GM12872 (cell line): ENCODE results near the gene SIRT5.

ENCODE experiments used
- TF ChIP-seq, protein P1 (sequence below): IDR thresholded peaks from 3 replicates; pipeline ENCODE4 v1.5.1; 2011; ENCODE audit warnings: low read depth, mild to moderate bottlenecking, low read length, moderate library complexity; ENCODE audit not compliant: insufficient read depth

The SIRT5 gene

DNA sequence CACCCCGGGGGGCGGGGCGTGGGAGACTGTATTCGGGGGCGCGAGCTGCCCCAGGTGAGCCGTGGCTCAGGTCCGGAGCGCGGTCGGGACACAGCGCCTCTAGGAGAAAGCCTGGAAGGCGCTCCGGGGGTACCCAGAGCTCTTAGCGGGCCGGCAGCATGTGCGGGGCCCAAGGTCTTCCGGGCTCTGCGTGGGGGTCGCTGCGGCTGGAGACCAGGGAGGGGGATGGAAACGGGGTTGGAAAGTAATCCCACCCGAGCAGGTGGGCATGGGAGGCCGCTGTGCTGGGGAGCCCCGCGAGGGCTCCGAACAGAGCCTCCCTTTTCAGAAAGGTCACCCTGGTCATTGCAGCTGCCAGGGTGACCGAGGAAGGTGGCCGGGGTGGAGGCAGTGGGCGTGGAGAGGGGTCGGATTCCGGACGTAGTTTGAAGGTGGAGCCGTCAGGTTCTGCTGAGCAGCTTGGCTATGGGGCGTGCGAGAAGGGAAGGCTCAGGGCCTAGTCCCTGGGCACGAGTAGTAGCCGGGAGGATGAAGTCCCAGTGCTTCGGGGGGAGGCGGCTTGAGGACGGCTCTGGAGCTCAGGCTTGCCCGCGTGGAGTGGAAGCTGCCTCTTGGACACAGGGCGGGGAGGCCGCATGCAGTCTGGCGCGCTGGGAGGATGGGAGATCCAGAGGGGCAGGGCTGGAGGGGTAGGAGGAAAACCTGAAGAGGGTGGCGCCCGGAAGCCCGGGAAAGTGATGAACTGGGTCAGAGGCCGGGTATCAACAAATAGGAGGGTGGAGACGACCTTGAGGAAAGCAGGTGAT, at the start of gene SIRT5:
Gene SIRT5 (plus strand): TSS at position 31 of the 806 bp plus-strand sequence. CDS start 9,510 bp downstream, outside the sequence.
- TF ChIP-seq, protein P1, sequence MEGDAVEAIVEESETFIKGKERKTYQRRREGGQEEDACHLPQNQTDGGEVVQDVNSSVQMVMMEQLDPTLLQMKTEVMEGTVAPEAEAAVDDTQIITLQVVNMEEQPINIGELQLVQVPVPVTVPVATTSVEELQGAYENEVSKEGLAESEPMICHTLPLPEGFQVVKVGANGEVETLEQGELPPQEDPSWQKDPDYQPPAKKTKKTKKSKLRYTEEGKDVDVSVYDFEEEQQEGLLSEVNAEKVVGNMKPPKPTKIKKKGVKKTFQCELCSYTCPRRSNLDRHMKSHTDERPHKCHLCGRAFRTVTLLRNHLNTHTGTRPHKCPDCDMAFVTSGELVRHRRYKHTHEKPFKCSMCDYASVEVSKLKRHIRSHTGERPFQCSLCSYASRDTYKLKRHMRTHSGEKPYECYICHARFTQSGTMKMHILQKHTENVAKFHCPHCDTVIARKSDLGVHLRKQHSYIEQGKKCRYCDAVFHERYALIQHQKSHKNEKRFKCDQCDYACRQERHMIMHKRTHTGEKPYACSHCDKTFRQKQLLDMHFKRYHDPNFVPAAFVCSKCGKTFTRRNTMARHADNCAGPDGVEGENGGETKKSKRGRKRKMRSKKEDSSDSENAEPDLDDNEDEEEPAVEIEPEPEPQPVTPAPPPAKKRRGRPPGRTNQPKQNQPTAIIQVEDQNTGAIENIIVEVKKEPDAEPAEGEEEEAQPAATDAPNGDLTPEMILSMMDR: 0 out of 3 replicates have a peak, but pooled peaks have one; percentile 72

DNA sequence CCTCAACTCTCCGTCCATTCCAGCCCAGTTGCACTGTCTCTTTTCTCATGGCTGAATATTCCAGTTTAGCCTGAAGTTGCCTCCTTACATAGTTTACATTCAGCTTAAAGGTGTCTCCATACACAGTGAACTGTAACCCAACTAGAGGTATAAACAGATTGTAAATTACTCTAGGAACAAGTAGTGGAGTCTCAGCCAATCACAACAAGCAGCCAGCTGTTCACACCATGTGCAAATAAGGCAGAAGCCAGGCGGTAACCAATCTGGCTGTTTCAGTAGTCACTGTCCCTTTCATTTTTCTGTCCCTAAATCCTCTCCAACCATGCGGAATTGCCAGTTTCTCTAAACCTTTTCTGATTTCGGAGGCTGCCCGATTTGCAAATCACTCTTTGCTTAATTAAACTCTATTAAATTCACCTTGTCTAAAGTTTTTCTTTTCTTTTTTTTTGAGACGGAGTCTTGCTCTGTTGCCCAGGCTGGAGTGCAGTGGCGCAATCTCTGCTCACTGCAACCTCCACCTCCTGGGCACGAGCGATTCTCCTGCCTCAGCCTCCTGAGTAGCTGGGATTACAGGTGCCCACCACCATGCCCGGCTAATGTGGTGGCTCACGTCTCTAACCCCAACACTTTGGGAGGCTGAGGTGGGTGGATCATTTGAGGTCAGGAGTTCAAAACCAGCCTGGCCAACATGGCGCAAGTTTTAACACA, 49.4 kb upstream of the SIRT5 start:
- TF ChIP-seq, protein P1: no peak

DNA sequence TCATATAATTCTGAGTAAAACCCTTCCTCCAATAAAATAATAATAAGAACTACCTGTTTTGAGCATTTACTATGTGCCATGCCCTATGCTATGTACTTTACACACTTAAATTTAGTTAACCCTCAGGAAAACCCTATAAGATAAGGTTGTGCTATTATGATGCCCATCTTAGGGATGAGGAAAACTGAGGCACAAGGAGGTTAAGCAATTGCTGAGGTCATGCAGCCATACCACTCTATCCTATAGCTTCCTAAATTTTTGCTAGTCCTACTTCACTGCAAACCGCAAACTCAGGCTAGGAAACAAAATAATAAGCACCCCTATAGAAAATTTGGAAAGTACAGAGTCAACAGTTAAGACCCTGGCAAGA, 48.1 kb upstream of the SIRT5 start:
- TF ChIP-seq, protein P1: no peak

DNA sequence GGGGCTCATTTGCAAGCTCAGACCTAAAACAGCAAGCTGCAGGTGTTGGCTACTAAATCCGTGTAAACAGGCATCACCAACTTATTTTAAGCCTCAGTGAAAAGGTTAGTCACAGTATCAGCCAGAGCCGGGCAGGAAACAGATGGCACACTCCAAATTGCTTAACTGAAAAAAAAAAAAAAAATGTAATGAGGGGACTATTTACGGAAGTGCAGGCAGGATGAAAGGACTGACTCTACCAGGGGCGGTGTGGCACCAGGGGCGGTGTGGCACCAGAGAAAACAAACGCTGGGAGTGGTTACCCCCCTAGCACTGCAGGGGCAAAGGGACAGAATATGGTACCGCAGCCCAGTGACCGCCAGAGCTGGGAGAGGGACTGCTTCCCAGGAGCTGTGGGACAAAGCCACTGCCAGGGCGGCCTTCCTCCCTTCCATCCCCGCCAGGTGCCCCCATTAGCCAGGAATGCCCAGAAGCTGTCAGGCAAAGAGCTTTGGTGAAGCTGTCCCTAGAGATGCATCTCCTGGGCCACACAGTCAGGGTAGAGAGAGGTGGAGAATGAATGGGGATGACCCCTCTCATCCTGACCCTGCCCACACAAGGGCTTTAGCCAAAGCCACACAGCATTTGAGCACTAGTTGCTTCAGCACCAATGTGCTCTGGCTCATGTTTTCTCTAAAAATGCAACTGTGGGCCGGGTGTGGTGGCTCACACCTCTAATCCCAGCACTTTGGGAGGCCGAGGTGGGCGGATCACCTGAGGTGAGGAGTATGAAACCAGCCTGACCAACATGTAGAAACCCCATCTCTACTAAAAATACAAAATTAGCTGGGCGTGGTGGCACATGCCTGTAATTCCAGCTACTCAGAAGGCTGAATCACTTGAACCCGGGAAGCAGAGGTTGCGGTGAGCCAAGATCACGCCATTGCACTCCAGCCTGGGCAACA, 47.4 kb upstream of the SIRT5 start:
- TF ChIP-seq, protein P1: no peak

DNA sequence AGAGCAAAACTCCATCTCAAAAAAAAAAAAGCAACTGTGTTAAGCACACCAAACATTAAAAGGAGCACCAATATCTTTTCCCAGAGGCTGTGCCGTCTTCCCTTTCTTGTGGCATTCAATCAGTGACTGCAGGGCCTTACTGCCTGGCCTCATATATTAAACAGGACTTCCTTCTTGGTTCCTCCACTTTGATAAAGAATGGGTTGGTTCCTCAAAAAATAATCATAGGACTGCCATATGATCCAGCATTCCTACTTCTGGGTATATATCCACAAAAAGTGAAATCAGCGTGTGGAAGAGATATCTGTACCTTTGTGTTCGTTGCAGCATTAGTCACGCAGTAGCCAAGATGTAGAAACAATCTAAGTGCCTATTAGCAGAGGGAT, 46.7 kb upstream of the SIRT5 start:
- TF ChIP-seq, protein P1: no peak

DNA sequence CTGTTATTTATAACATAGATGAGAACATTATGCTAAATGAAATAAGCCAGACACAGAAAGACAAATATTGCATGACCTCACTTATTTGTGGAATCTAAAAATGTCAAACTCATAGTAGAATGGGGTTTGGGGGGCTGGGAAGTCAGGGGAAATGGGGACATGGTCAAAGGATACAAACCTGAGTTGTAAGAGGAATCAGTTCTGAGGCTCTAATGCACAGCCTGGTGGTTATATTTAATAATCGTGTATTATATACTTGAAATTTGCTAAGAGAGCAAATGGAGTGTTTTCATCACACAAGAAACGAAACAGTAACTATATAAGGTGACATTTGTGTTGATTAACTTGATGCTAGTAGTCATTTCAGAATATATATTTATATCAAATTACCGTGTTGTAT, 46.2 kb upstream of the SIRT5 start:
- TF ChIP-seq, protein P1: no peak
